Sigmoid colon (tissue), 7 donors: ENCODE results near the gene SMIM22. TPM values are rescaled to one million over a fixed set of nuclear protein-coding genes. Genes with fewer than 3 reads are reported as not detected.

Source experiments
- DNase-seq: peaks from one replicate; pipeline ENCODE4 v3.0.0-alpha.2; 2019
- H3K27ac ChIP-seq, 4 donors: fragments of 200-600 bp; sonication (generic); one replicate each; pipeline ENCODE4 v1.5.1; 2016 to 2019; ENCODE audit warnings: mild to moderate bottlenecking in 1 of 4
- H3K27me3 ChIP-seq, 3 donors: fragments of 200-600 bp; sonication (generic); one replicate each; pipeline ENCODE4 v1.5.1; 2019; ENCODE audit warnings: mild to moderate bottlenecking in 1 of 3
- H3K36me3 ChIP-seq, 4 donors: fragments of 200-600 bp; sonication (generic); one replicate each; pipeline ENCODE4 v1.5.1; 2016 to 2019
- H3K4me1 ChIP-seq, 4 donors: fragments of 200-600 bp; sonication (generic); one replicate each; pipeline ENCODE4 v1.5.1; 2017 to 2019
- H3K4me3 ChIP-seq, 4 donors: fragments of 200-600 bp; sonication (generic); one replicate each; pipeline ENCODE4 v1.5.1; 2017 to 2019; ENCODE audit warnings: mild to moderate bottlenecking in 2 of 4, moderate library complexity in 1 of 4
- H3K9me3 ChIP-seq, 4 donors: fragments of 200-600 bp in 3 of 4; sonication (generic) in 3 of 4; one replicate each; pipeline versions ENCODE4 v1.5.1 to v1.6.1; 2013 to 2019
- CTCF ChIP-seq, 4 experiments: fragments of 450-650 bp in 3 of 4; fragments of 200-600 bp in 1 of 4; IDR thresholded peaks; one replicate each; pipeline ENCODE4 v1.5.1; 2016 to 2019; ENCODE audit warnings: antibody characterized with exemption in 4 of 4, mild to moderate bottlenecking in 3 of 4, moderate library complexity in 2 of 4
- EP300 ChIP-seq, 4 donors: sonication (generic); formaldehyde crosslinking; IDR thresholded peaks; one replicate each; pipeline ENCODE4 v1.6.1; 2017; ENCODE audit warnings: antibody characterized with exemption in 4 of 4
- POLR2A ChIP-seq, 2 donors: fragments of 450-650 bp; IDR thresholded peaks; one replicate each; pipeline ENCODE4 v1.6.1; 2016; ENCODE audit warnings: antibody characterized with exemption in 2 of 2, mild to moderate bottlenecking in 2 of 2, moderate library complexity in 2 of 2
- POLR2AphosphoS5 ChIP-seq, 4 donors: sonication (generic); formaldehyde crosslinking; IDR thresholded peaks; one replicate each; pipeline ENCODE4 v1.6.1; 2017; ENCODE audit warnings: antibody characterized with exemption in 4 of 4
- WGBS, 2 donors: extraction: QIAGEN DNeasy Blood & Tissue Kit; methylation state at CpG; one replicate each; pipeline ENCODE4 v1.1.7; 2013; 5-methylcytosine and 5-hydroxymethylcytosine counted together
- intact Hi-C: fragments of 100-400 bp; cut with DNase I; formaldehyde crosslinking; loops from one replicate; pipeline ENCODE4 v1.15.1; 2023
- polyA plus RNA-seq, 3 donors: library from polyadenylated mRNA; stranded (reverse); fragments of 200-250 nt; gene quantifications; one replicate each; pipeline ENCODE4 v1.2.3, GENCODE V29; 2013
- total RNA-seq, 4 donors: library from RNA; depleted of rRNA; stranded (reverse); fragments of >200 nt; gene quantifications; one replicate each; pipeline ENCODE4 v1.1.0, GENCODE V29; 2016
- donor health status: healthy with polysubstance abuse.
- donor health status: Bipolar disorder and iron deficiency.
- donor health status: healthy.

The SMIM22 gene
- total and polyA plus RNA-seq, 7 donors: 848 to 2,006 (median 1,963) TPM; not detected in 4

DNA sequence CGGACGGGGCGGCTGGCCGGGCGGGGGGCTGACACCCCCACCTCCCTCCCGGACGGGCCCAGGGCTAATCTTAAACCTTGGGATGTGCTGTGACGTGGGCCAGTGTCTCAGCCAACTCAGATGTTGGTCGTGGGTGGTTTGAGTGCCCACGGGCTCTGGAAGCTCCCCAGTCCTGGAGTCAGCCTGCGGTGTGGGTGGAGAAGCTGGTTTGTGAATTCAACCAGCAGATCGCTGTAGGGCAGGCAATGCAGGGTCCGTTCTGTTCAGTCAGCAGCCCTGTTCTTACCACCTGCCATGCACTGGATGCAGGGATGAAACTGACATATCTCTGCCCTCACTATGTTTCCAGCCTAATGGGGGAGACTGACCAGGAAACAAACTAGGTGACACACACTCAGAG is 20.2 kb upstream of the SMIM22 start:
- intact Hi-C loops: no loop called here
- Histone ChIP-seq H3K27ac (no peak overlapping the region), H3K9me3 (no peaks in the 10 kb centered on the region), H3K4me1 (no peaks in the 10 kb centered on the region), H3K4me3 (no peak overlapping the region), H3K36me3 (no peaks in the 10 kb centered on the region), H3K27me3 (no peaks in the 10 kb centered on the region)
- no peak for DNase-seq
- WGBS, 2 donors: 91 to 94% methylated on average over 13 of the region's 13 CpGs
- TF ChIP-seq POLR2A (IDR thresholded peaks at IDR 0.05): no peak
- no peak for TF ChIP-seq POLR2AphosphoS5 (IDR thresholded peaks at IDR 0.05)
- TF ChIP-seq EP300 (IDR thresholded peaks at IDR 0.05): no peak
- no peak for TF ChIP-seq CTCF (IDR thresholded peaks at IDR 0.05)

GRCh38 chr16:4776141-4776705 is 18.9 kb upstream of the SMIM22 start:
- 92 to 93% methylated on average over 2 of the region's 2 CpGs for WGBS, 2 donors
- intact Hi-C loops: no loop called here
- Histone ChIP-seq H3K9me3 (no peaks in the 10 kb centered on the region), H3K4me1 (no peaks in the 10 kb centered on the region), H3K36me3 (no peaks in the 10 kb centered on the region), H3K27me3 (no peaks in the 10 kb centered on the region), H3K4me3 (no peak overlapping the region), H3K27ac (no peak overlapping the region)
- DNase-seq: no peak
- TF ChIP-seq CTCF (IDR thresholded peaks at IDR 0.05): no peak
- no peak for TF ChIP-seq POLR2A (IDR thresholded peaks at IDR 0.05)
- no peak for TF ChIP-seq EP300 (IDR thresholded peaks at IDR 0.05)
- TF ChIP-seq POLR2AphosphoS5 (IDR thresholded peaks at IDR 0.05): no peak

DNA sequence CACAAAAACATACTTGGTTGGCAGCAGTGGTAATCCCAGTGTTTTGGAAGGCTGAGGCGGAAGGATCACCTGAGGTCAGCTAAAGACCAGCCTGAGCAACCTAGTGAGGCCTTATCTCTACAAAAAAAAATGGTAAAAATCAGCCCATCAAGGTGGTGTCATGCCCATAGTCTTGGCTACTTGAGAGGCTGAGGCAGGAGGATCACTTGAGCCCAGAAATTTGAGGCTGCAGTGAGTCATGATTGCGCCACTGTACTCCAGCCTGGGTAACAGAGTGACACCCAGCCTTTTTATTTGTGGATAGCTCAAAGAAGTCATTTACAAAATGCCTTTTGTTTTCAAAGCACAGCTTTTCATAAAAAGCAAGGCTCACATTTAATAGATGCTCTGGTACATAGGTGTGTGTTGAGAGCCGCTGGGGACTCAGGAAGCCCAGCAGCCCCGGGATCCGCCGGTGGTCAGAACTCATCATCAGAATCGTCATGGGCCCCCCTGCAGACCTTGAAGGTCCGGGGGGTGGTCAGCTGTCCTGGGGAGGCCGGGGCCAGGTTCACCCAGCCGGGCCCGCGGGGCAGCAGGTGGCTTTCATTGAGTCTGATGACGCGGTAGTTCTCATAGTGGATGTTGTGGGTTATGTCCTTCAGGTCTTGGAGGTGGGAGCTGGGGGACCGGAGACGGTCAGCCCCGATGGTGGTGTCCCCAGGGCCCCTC is 17.7 kb upstream of the SMIM22 start:
- intact Hi-C loops: no loop called here
- no peak overlapping the region for H3K27ac ChIP-seq
- H3K36me3 ChIP-seq: no peaks in the 10 kb centered on the region
- H3K27me3 ChIP-seq: no peaks in the 10 kb centered on the region
- H3K4me3 ChIP-seq: no peak overlapping the region
- H3K9me3 ChIP-seq: no peaks in the 10 kb centered on the region
- TF ChIP-seq POLR2A (IDR thresholded peaks at IDR 0.05): no peak
- WGBS, 2 donors: 85 to 88% methylated on average over 17 of the region's 17 CpGs
- DNase-seq: no peak
- no peaks in the 10 kb centered on the region for H3K4me1 ChIP-seq

DNA sequence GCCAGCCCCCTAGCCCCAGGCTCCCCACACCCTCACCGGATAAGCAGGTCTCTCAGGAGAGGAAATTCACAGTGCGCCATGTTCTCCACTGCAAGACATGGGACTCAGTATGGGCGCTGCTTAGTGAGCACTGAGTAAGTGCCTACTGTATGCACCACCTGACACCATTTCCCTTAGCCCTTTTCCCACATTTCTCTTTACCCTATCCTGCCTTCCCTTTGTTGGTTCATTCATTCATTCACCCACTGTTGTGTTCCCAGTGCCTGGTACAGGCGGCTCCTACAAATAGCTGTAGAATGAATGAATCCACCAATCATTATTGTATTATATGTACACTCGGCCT is 17.1 kb upstream of the SMIM22 start:
- intact Hi-C loops: no loop called here
- H3K4me3 ChIP-seq: no peak overlapping the region
- no peaks in the 10 kb centered on the region for H3K36me3 ChIP-seq
- H3K9me3 ChIP-seq: no peaks in the 10 kb centered on the region
- H3K27me3 ChIP-seq: no peaks in the 10 kb centered on the region
- H3K4me1 ChIP-seq: no peaks in the 10 kb centered on the region
- TF ChIP-seq POLR2AphosphoS5 (IDR thresholded peaks at IDR 0.05): no peak
- TF ChIP-seq POLR2A (IDR thresholded peaks at IDR 0.05): no peak
- TF ChIP-seq EP300 (IDR thresholded peaks at IDR 0.05): no peak
- TF ChIP-seq CTCF (IDR thresholded peaks at IDR 0.05): no peak
- DNase-seq: no peak
- WGBS, 2 donors: 93 to 94% methylated on average over 5 of the region's 5 CpGs
- no peak overlapping the region for H3K27ac ChIP-seq

DNA sequence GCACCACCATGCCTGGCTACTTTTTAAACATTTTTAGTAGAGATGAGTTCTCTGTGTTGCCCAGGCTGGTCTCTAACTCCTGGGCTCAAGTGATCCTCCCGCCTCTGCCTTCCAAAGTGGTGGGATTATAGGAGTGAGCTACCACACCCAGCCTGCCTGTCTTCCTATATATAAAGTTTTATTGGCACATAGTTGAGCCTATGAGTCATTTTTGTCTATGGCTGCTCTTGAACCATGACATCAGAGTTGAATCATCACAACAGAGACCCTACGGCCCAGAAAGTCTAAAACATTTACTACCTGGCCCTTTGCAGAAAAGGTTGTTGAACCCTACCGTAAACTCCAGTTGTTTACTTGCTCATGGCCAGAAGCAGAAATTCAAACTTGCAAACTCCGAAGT is 14.9 kb upstream of the SMIM22 start:
- no peaks in the 10 kb centered on the region for H3K36me3 ChIP-seq
- DNase-seq: no peak
- no peaks in the 10 kb centered on the region for H3K9me3 ChIP-seq
- TF ChIP-seq POLR2AphosphoS5 (IDR thresholded peaks at IDR 0.05) (no peak), EP300 (IDR thresholded peaks at IDR 0.05) (no peak), POLR2A (IDR thresholded peaks at IDR 0.05) (no peak), CTCF (IDR thresholded peaks at IDR 0.05) (no peak)
- 64 to 78% methylated on average over 4 of the region's 4 CpGs for WGBS, 2 donors
- no peaks in the 10 kb centered on the region for H3K27me3 ChIP-seq
- intact Hi-C loops: no loop called here
- no peak overlapping the region for H3K4me3 ChIP-seq
- H3K27ac ChIP-seq: no peak overlapping the region
- no peaks in the 10 kb centered on the region for H3K4me1 ChIP-seq
